C1 segment of cervical spinal cord (tissue), 14 donors: ENCODE measurements around the gene TSHZ2.

ENCODE experiments used
- DNase-seq, 14 donors: peaks; one replicate each; lab custom pipeline; 2025; lab: John Stamatoyannopoulos, UW

The TSHZ2 gene

GRCh38 chr20:52972190-52972937, at the start of gene TSHZ2:
TSS of gene TSHZ2 (plus strand) at chr20:52972358. CDS start at chr20:52973294, 936 bp downstream.
- peak in 4 of 14 donors; percentile 2 to 17 (median 7) for DNase-seq

GRCh38 chr20:52922436-52922835, 49.7 kb upstream of the TSHZ2 start:
- peak in 3 of 14 donors; percentile 1 to 42 (median 5) for DNase-seq

- DNase-seq = peak in 4 of 14 donors; percentile 0 to 36 (median 16)
These were observed 48.8 kb upstream of the TSHZ2 start for GRCh38 chr20:52923123-52923937.

GRCh38 chr20:52924411-52925271, 47.5 kb upstream of the TSHZ2 start:
- no peak for DNase-seq

- no peak for DNase-seq
These were observed 45.7 kb upstream of the TSHZ2 start for GRCh38 chr20:52926505-52926904.

GRCh38 chr20:52933867-52934266, 38.3 kb upstream of the TSHZ2 start:
- DNase-seq = no peak

GRCh38 chr20:52936351-52937340, 35.5 kb upstream of the TSHZ2 start:
- DNase-seq = no peak

GRCh38 chr20:52937591-52938100, 34.5 kb upstream of the TSHZ2 start:
- DNase-seq = no peak

GRCh38 chr20:52939141-52939540, 33.0 kb upstream of the TSHZ2 start:
- no peak for DNase-seq

GRCh38 chr20:52941808-52942207, 30.4 kb upstream of the TSHZ2 start:
- no peak for DNase-seq

GRCh38 chr20:52943185-52943841, 28.8 kb upstream of the TSHZ2 start:
- no peak for DNase-seq

GRCh38 chr20:52945268-52945667, 26.9 kb upstream of the TSHZ2 start:
- DNase-seq = no peak

- DNase-seq = no peak
These were observed 26.2 kb upstream of the TSHZ2 start for GRCh38 chr20:52945862-52946522.

GRCh38 chr20:52948491-52948890, 23.7 kb upstream of the TSHZ2 start:
- no peak for DNase-seq

GRCh38 chr20:52953020-52953419, 19.1 kb upstream of the TSHZ2 start:
- no peak for DNase-seq

GRCh38 chr20:52954849-52955248, 17.3 kb upstream of the TSHZ2 start:
- DNase-seq = no peak

GRCh38 chr20:52958211-52958610, 13.9 kb upstream of the TSHZ2 start:
- no peak for DNase-seq

GRCh38 chr20:52959125-52959524, 13.0 kb upstream of the TSHZ2 start:
- peak in 1 of 14 donors; percentile 8 for DNase-seq

- no peak for DNase-seq
These were observed 10.0 kb upstream of the TSHZ2 start for GRCh38 chr20:52962183-52962582.
